PC-3 (cell line): ENCODE data around the gene ZNF814. TPM values are rescaled to one million over a fixed set of nuclear protein-coding genes. Genes with fewer than 3 reads are reported as not detected.

ENCODE experiments used
- ATAC-seq: fragments of 200-7000 bp; cut with Tn5 transposase; 2 replicates; pipeline ENCODE4 v1.9.1; 2020; ENCODE audit warnings: mild to moderate bottlenecking, moderate library complexity
- BruUV-seq: library from RNA; stranded (reverse); fragments of 400-500 nt; replicated peaks from 2 replicates; lab custom pipeline; 2021; lab: Mats Ljungman, UMichigan
- CTCF ChIA-PET: fragments of 300-600 bp; sonication (Branson Sonifier 250); formaldehyde crosslinking; loops from one replicate; lab custom pipeline; 2022; ENCODE audit warnings: antibody characterized with exemption; lab: Charles Lee
- POLR2A ChIA-PET: fragments of 300-600 bp; sonication (Branson Sonifier 250); formaldehyde crosslinking; loops from one replicate; lab custom pipeline; 2022; ENCODE audit warnings: antibody characterized with exemption; ENCODE audit not compliant: unreplicated experiment; lab: Charles Lee
- DNase-seq: peaks from one replicate; pipeline ENCODE4 v3.0.0-alpha.2; 2015
- H2AFZ ChIP-seq: fragments of 300-600 bp; sonication (generic); 2 replicates; pipeline ENCODE4 v1.6.0; 2016; ENCODE audit warnings: antibody characterized with exemption, low read length
- H3F3A ChIP-seq: fragments of 300-600 bp; sonication (generic); one replicate; pipeline ENCODE4 v1.6.0; 2017; ENCODE audit warnings: antibody characterized with exemption, low read length, control low read depth, mild to moderate bottlenecking; ENCODE audit not compliant: unreplicated experiment
- H3K27ac ChIP-seq: fragments of 300-600 bp; sonication (generic); 2 replicates; pipeline ENCODE4 v1.5.1; 2016; ENCODE audit warnings: mild to moderate bottlenecking, low read length
- H3K27me3 ChIP-seq: fragments of 300-600 bp; sonication (generic); 2 replicates; pipeline ENCODE4 v1.6.1; 2016; ENCODE audit warnings: low read length, mixed read lengths
- H3K36me3 ChIP-seq: fragments of 300-600 bp; sonication (generic); 2 replicates; pipeline ENCODE4 v1.6.1; 2016; ENCODE audit warnings: low read depth, mixed run types, low read length, mixed read lengths
- H3K4me1 ChIP-seq: fragments of 300-600 bp; sonication (generic); 2 replicates; pipeline ENCODE4 v1.5.1; 2016; ENCODE audit warnings: low read length; ENCODE audit not compliant: insufficient read depth
- H3K4me2 ChIP-seq: fragments of 300-600 bp; sonication (generic); 2 replicates; pipeline ENCODE4 v1.6.0; 2016; ENCODE audit warnings: low read length
- H3K4me3 ChIP-seq: fragments of 300-600 bp; sonication (generic); 2 replicates; pipeline ENCODE4 v1.5.1; 2016; ENCODE audit warnings: mild to moderate bottlenecking, low read length, mixed read lengths
- H3K79me2 ChIP-seq: fragments of 300-600 bp; sonication (generic); 2 replicates; pipeline ENCODE4 v1.6.1; 2017; ENCODE audit warnings: low read length, mixed read lengths
- H3K9ac ChIP-seq: fragments of 300-600 bp; sonication (generic); 2 replicates; pipeline ENCODE4 v1.6.0; 2016; ENCODE audit warnings: mild to moderate bottlenecking, low read length
- H3K9me2 ChIP-seq: fragments of 300-600 bp; sonication (generic); replicated peaks from 2 replicates; pipeline ENCODE4 v1.6.1; 2016; ENCODE audit warnings: mixed run types, low read length, mixed read lengths
- H3K9me3 ChIP-seq: fragments of 300-600 bp; sonication (generic); 2 replicates; pipeline ENCODE4 v1.6.1; 2016; ENCODE audit warnings: low read length, mixed read lengths
- H4K20me1 ChIP-seq: fragments of 300-600 bp; sonication (generic); 2 replicates; pipeline ENCODE4 v1.6.1; 2016; ENCODE audit warnings: low read length, mixed read lengths
- CTCF ChIP-seq: fragments of 300-600 bp; sonication (generic); conservative IDR thresholded peaks from 2 replicates; pipeline ENCODE4 v1.5.1; 2017; ENCODE audit warnings: antibody characterized with exemption, low read depth, mild to moderate bottlenecking, low read length
- EZH2 ChIP-seq: fragments of 300-600 bp; sonication (generic); IDR thresholded peaks from one replicate; pipeline ENCODE4 v1.6.1; 2017; ENCODE audit warnings: antibody characterized with exemption, mild to moderate bottlenecking, low read length; ENCODE audit not compliant: unreplicated experiment
- EZH2phosphoT487 ChIP-seq: fragments of 300-600 bp; sonication (generic); IDR thresholded peaks from 2 replicates; pipeline ENCODE4 v1.6.1; 2018; ENCODE audit warnings: mild to moderate bottlenecking, antibody characterized with exemption, low read length, borderline replicate concordance
- intact Hi-C: fragments of 100-400 bp; cut with micrococcal nuclease; formaldehyde crosslinking; loops from 2 replicates; pipeline ENCODE4 v1.9.0; 2023
- total RNA-seq: library from RNA; depleted of rRNA; stranded (reverse); fragments of >200 nt; gene quantifications from 2 replicates; pipeline ENCODE4 v1.2.3, GENCODE V29; 2014

ZNF814 gene
- total RNA-seq, 1 experiment from 2014 or later: 3.3 TPM

GRCh38 chr19:57819475-57820148 lies 69.2 kb downstream of the ZNF814 start:
- peak overlapping the region; percentile 74 for H2AFZ ChIP-seq
- H3K4me1 ChIP-seq: peaks cover 21% of the 10 kb centered on the region
- peak; percentile 86 for ATAC-seq
- BruUV-seq: TSS peak; percentile 63
- H3K79me2 ChIP-seq: peaks cover 57% of the 10 kb centered on the region
- ChIA-PET CTCF (interaction anchor here (0.5 kb wide), 1 partner anchor 15 kb away, joined by 3 read pairs; no protein-coding TSS in a partner anchor), POLR2A (interaction anchor here (0.6 kb wide), 1 partner anchor 34 kb away, joined by 12 read pairs; no protein-coding TSS in a partner anchor)
- intact Hi-C loops: loop anchor here (10.0 kb wide), 2 partner anchors 185 to 335 kb away; partner anchors contain the start of genes ZNF211 and ZNF329
- H3K4me2 ChIP-seq: peak overlapping the region; percentile 87
- H3K27ac ChIP-seq: peak overlapping the region; percentile 61
- TF ChIP-seq EZH2 (no peak), CTCF (peak; percentile 34; the same call in 1 of the 2 replicates)
- no peaks in the 10 kb centered on the region for H3F3A ChIP-seq
- no peaks in the 10 kb centered on the region for H3K27me3 ChIP-seq
- peak overlapping the region; percentile 90 for H3K4me3 ChIP-seq
- DNase-seq: peak; percentile 98
- peaks cover 11% of the 10 kb centered on the region; the same call in 1 of the 2 replicates for H4K20me1 ChIP-seq
- H3K9me2 ChIP-seq: no peaks in the 10 kb centered on the region
- H3K9ac ChIP-seq: peak overlapping the region; percentile 98
- H3K36me3 ChIP-seq: peaks cover 21% of the 10 kb centered on the region
- H3K9me3 ChIP-seq: no peaks in the 10 kb centered on the region

GRCh38 chr19:57818378-57818777 lies 70.5 kb downstream of the ZNF814 start:
- Histone ChIP-seq H3K4me3 (no peak overlapping the region), H3K36me3 (peaks cover 12% of the 10 kb centered on the region), H3K79me2 (peaks cover 56% of the 10 kb centered on the region), H3K4me1 (peaks cover 21% of the 10 kb centered on the region), H3K4me2 (peak overlapping the region; percentile 87; the same call in 1 of the 2 replicates), H4K20me1 (peaks cover 5% of the 10 kb centered on the region; the same call in 1 of the 2 replicates), H3K9me2 (no peaks in the 10 kb centered on the region), H3K27me3 (no peaks in the 10 kb centered on the region), H3K9me3 (no peaks in the 10 kb centered on the region), H3K9ac (no peak overlapping the region), H2AFZ (0 out of 2 replicates have a peak overlapping the region, but pooled peaks have one; percentile 74), H3K27ac (no peak overlapping the region), H3F3A (no peaks in the 10 kb centered on the region)
- DNase-seq: no peak
- CTCF ChIA-PET: no interaction called here
- POLR2A ChIA-PET: no interaction called here
- BruUV-seq: no TSS peak
- no peak for ATAC-seq
- no peak for TF ChIP-seq EZH2phosphoT487
- intact Hi-C loops: loop anchor here (10.0 kb wide), 2 partner anchors 184 to 336 kb away; partner anchors contain the start of genes ZNF211 and ZNF329

- no peak overlapping the region for H3K4me2 ChIP-seq
- peaks cover 21% of the 10 kb centered on the region for H3K4me1 ChIP-seq
- no peak for ATAC-seq
- ChIA-PET CTCF (no interaction called here), POLR2A (no interaction called here)
- no peaks in the 10 kb centered on the region for H3K9me3 ChIP-seq
- intact Hi-C loops: loop anchor here (10.0 kb wide), 2 partner anchors 183 to 337 kb away; partner anchors contain the start of genes ZNF211 and ZNF329
- H2AFZ ChIP-seq: no peak overlapping the region
- H3F3A ChIP-seq: no peaks in the 10 kb centered on the region
- H3K27ac ChIP-seq: no peak overlapping the region
- H3K9me2 ChIP-seq: no peaks in the 10 kb centered on the region
- DNase-seq: no peak
- H4K20me1 ChIP-seq: peaks cover 1% of the 10 kb centered on the region; the same call in 1 of the 2 replicates
- BruUV-seq: no TSS peak
- H3K79me2 ChIP-seq: peaks cover 55% of the 10 kb centered on the region
- peaks cover 8% of the 10 kb centered on the region for H3K36me3 ChIP-seq
- H3K9ac ChIP-seq: no peak overlapping the region
- no peak for TF ChIP-seq EZH2phosphoT487
- no peak for TF ChIP-seq EZH2
- TF ChIP-seq CTCF: no peak
- H3K27me3 ChIP-seq: no peaks in the 10 kb centered on the region
- H3K4me3 ChIP-seq: no peak overlapping the region
These were observed 70.9 kb downstream of the ZNF814 start for GRCh38 chr19:57817976-57818375.
